Kasumi-1 (cell line): ENCODE measurements around the gene STK36.
A peak's percentile ranks its signal among the peaks of the same experiment; 100 is the strongest.

Experiments
- DNase-seq, 2 experiments: peaks; one replicate each; lab custom pipeline; 2025; lab: John Stamatoyannopoulos, UW

Gene STK36

GRCh38 chr2:218718058-218718457, 46.2 kb downstream of the STK36 start:
- no peak for DNase-seq

- DNase-seq: no peak
Measured at GRCh38 chr2:218719457-218719856, 47.6 kb downstream of the STK36 start.

- no peak for DNase-seq
Measured at GRCh38 chr2:218720048-218721041, 48.5 kb downstream of the STK36 start.

- DNase-seq: no peak
Measured at GRCh38 chr2:218721488-218721887, 49.6 kb downstream of the STK36 start.

GRCh38 chr2:218721934-218722333, 50.0 kb downstream of the STK36 start:
- no peak for DNase-seq

- no peak for DNase-seq
Measured at GRCh38 chr2:218722419-218722818, 50.5 kb downstream of the STK36 start.

- peak; percentile 7 to 24 for DNase-seq
Measured at GRCh38 chr2:218722876-218723785, 51.2 kb downstream of the STK36 start.

- DNase-seq: no peak
Measured at GRCh38 chr2:218726004-218726574, 54.2 kb downstream of the STK36 start.

- DNase-seq: peak; percentile 18 to 47
Measured at GRCh38 chr2:218727502-218728165, 55.7 kb downstream of the STK36 start.

- DNase-seq: no peak
Measured at GRCh38 chr2:218729640-218730039, 57.8 kb downstream of the STK36 start.

- no peak for DNase-seq
Measured at GRCh38 chr2:218732052-218732760, 60.3 kb downstream of the STK36 start.

GRCh38 chr2:218732761-218733158, 60.9 kb downstream of the STK36 start:
- no peak for DNase-seq

- DNase-seq: peak; percentile 22 to 33
Measured at GRCh38 chr2:218733171-218734021, 61.5 kb downstream of the STK36 start.

- no peak for DNase-seq
Measured at GRCh38 chr2:218734190-218734975, 62.5 kb downstream of the STK36 start.

- no peak for DNase-seq
Measured at GRCh38 chr2:218736531-218736930, 64.6 kb downstream of the STK36 start.

- no peak for DNase-seq
Measured at GRCh38 chr2:218743068-218743467, 71.2 kb downstream of the STK36 start.

GRCh38 chr2:218744615-218745014, 72.7 kb downstream of the STK36 start:
- DNase-seq: no peak

- no peak for DNase-seq
Measured at GRCh38 chr2:218745160-218745558, 73.3 kb downstream of the STK36 start.
